Loucy (cell line): ENCODE measurements around the gene TC2N.

Experiments used
- CTCF ChIP-seq: fragments of 200-600 bp; sonication (generic); conservative IDR thresholded peaks from 2 replicates; pipeline ENCODE4 v1.5.1; 2014; ENCODE audit warnings: mild to moderate bottlenecking, antibody characterized with exemption, low read length
- EZH2phosphoT487 ChIP-seq: fragments of 200-600 bp; IDR thresholded peaks from 2 replicates; pipeline ENCODE4 v1.6.1; 2018; ENCODE audit warnings: antibody characterized with exemption, mild to moderate bottlenecking, moderate library complexity, borderline replicate concordance

GRCh38 chr14:91858536-91859275, 8.6 kb downstream of the TC2N start:
- TF ChIP-seq CTCF = peak; percentile 34; the same call in 1 of the 2 replicates
- no peak for TF ChIP-seq EZH2phosphoT487
